Endothelial cell of umbilical vein (primary cell): ENCODE measurements around the gene SSH3. TPM values are rescaled to one million over a fixed set of nuclear protein-coding genes. Genes with fewer than 3 reads are reported as not detected.

Source experiments
- BruUV-seq: library from RNA; stranded (reverse); fragments of 400-500 nt; replicated peaks from 2 replicates; lab custom pipeline; 2021; lab: Mats Ljungman, UMichigan
- CTCF ChIA-PET: fragments of 300-600, 350-600 bp; sonication (Branson Sonifier 250); formaldehyde crosslinking; loops from one replicate; lab custom pipeline; 2021; ENCODE audit warnings: antibody characterized with exemption, inconsistent platforms; lab: Charles Lee
- POLR2A ChIA-PET: fragments of 300-600, 350-600 bp; sonication (Branson Sonifier 250); formaldehyde crosslinking; loops from one replicate; lab custom pipeline; 2021; ENCODE audit warnings: antibody characterized with exemption, inconsistent platforms; lab: Charles Lee
- DNase-seq: peaks from one replicate; pipeline ENCODE4 v3.0.0-alpha.2; 2011; ENCODE audit warnings: low read depth, low spot score
- FAIRE-seq: peaks from 2 replicates; lab custom pipeline; 2011; peaks lifted over from hg19 to GRCh38; lab: Jason Lieb, UNC
- H2AFZ ChIP-seq: 2 replicates; pipeline ENCODE4 v1.6.0; 2012; ENCODE audit warnings: low read depth, low read length, control low read depth, inconsistent platforms
- H3K27ac ChIP-seq: 2 replicates; pipeline ENCODE4 v1.5.1; 2011; ENCODE audit warnings: low read depth, mild to moderate bottlenecking, control low read depth, low read length, moderate library complexity; ENCODE audit not compliant: insufficient read depth
- H3K27me3 ChIP-seq, 2 experiments: 2 replicates each; pipeline versions ENCODE4 v1.6.0 to v1.6.1; 2011; ENCODE audit warnings: low read length in 2 of 2, mixed read lengths in 1 of 2; ENCODE audit not compliant: control insufficient read depth in 2 of 2, insufficient read depth in 2 of 2
- H3K36me3 ChIP-seq, 2 experiments: 2 replicates in 1 of 2; 3 replicates in 1 of 2; pipeline ENCODE4 v1.5.1; 2011; ENCODE audit warnings: low read length in 2 of 2, mild to moderate bottlenecking in 1 of 2, moderate library complexity in 1 of 2; ENCODE audit not compliant: control insufficient read depth in 2 of 2, insufficient read depth in 2 of 2; ENCODE audit errors: extremely low read depth in 1 of 2
- H3K4me1 ChIP-seq: 3 replicates; pipeline ENCODE4 v1.5.1; 2011; ENCODE audit warnings: mild to moderate bottlenecking, low read length; ENCODE audit not compliant: control insufficient read depth, insufficient read depth; ENCODE audit errors: extremely low read depth
- H3K4me2 ChIP-seq: 2 replicates; pipeline ENCODE4 v1.6.1; 2011; ENCODE audit warnings: low read length, control low read depth, mixed read lengths; ENCODE audit not compliant: insufficient read depth
- H3K4me3 ChIP-seq, 3 experiments: fragments of 200-600 bp in 1 of 3; sonication (generic), shearing (Covaris generic) in 1 of 3; replicated peaks in 1 of 3; 2 replicates each; pipeline ENCODE4 v1.5.1; 2011 to 2016; ENCODE audit warnings: control low read depth in 3 of 3, low read length in 3 of 3, mild to moderate bottlenecking in 2 of 3, inconsistent platforms in 1 of 3, low read depth in 1 of 3, moderate library complexity in 1 of 3; ENCODE audit not compliant: insufficient read depth in 1 of 3
- H3K79me2 ChIP-seq: 2 replicates; pipeline ENCODE4 v1.6.0; 2012; ENCODE audit warnings: low read length, inconsistent platforms; ENCODE audit not compliant: control insufficient read depth, insufficient read depth
- H3K9ac ChIP-seq: replicated peaks from 2 replicates; pipeline ENCODE3; 2011; ENCODE audit warnings: low read length, control low read depth; ENCODE audit not compliant: insufficient read depth; ENCODE audit errors: extremely low read depth
- H3K9me1 ChIP-seq: replicated peaks from 3 replicates; pipeline ENCODE4 v1.6.0; 2011; ENCODE audit warnings: mild to moderate bottlenecking, low read length; ENCODE audit not compliant: control insufficient read depth, insufficient read depth; ENCODE audit errors: extremely low read depth
- H3K9me3 ChIP-seq: replicated peaks from 2 replicates; pipeline ENCODE4 v1.5.1; 2012; ENCODE audit warnings: low read length, inconsistent platforms; ENCODE audit not compliant: control insufficient read depth, insufficient read depth
- H4K20me1 ChIP-seq: replicated peaks from 2 replicates; pipeline ENCODE3; 2011; ENCODE audit warnings: mild to moderate bottlenecking, low read length; ENCODE audit not compliant: control insufficient read depth, insufficient read depth; ENCODE audit errors: extremely low read depth
- EZH2 ChIP-seq: IDR thresholded peaks from 2 replicates; pipeline ENCODE4 v1.6.1; 2012; ENCODE audit warnings: borderline replicate concordance, low read depth, mild to moderate bottlenecking, moderate library complexity, low read length, inconsistent platforms; ENCODE audit not compliant: severe bottlenecking
- FOS ChIP-seq: IDR thresholded peaks from 2 replicates; pipeline ENCODE4 v1.6.1; 2011; ENCODE audit warnings: mild to moderate bottlenecking, low read length, moderate library complexity, borderline replicate concordance; ENCODE audit not compliant: insufficient read depth
- GATA2 ChIP-seq: IDR thresholded peaks from 2 replicates; pipeline ENCODE4 v1.7.0; 2011; ENCODE audit warnings: low read depth, mild to moderate bottlenecking, moderate library complexity, mixed read lengths, low read length; ENCODE audit not compliant: insufficient read length, insufficient read depth
- JUN ChIP-seq: IDR thresholded peaks from 2 replicates; pipeline ENCODE4 v1.6.1; 2011; ENCODE audit warnings: borderline replicate concordance, low read depth; ENCODE audit not compliant: insufficient read length, insufficient read depth
- MYC ChIP-seq: IDR thresholded peaks from one replicate; pipeline ENCODE4 v1.6.1; 2011; ENCODE audit warnings: mild to moderate bottlenecking, low read depth, low read length
- POLR2A ChIP-seq: IDR thresholded peaks from 2 replicates; pipeline ENCODE4 v1.6.1; 2012; ENCODE audit warnings: low read depth, mild to moderate bottlenecking, control low read depth, low read length
- POLR2AphosphoS5 ChIP-seq: IDR thresholded peaks from 2 replicates; pipeline ENCODE4 v1.6.1; 2012; ENCODE audit warnings: low read depth, mild to moderate bottlenecking, control low read depth, low read length, moderate library complexity; ENCODE audit not compliant: insufficient read depth
- dilution Hi-C: fragments of 300-500 bp; cut with MboI; formaldehyde crosslinking; loops from one replicate; pipeline ENCODE4 v1.15.0; 2019; ENCODE audit warnings: low sequenced_read_pairs; ENCODE audit not compliant: extremely low pct_ligation_motif_present
- intact Hi-C: fragments of 100-400 bp; cut with micrococcal nuclease; formaldehyde crosslinking; loops from one replicate; pipeline ENCODE4 v1.10.0; 2022
- polyA plus RNA-seq, 4 experiments: library from polyadenylated mRNA; depleted of rRNA in 3 of 4; stranded (reverse) in 3 of 4; unstranded in 1 of 4; fragments of >200 nt; gene quantifications; 2 replicates each; pipeline versions ENCODE4 v1.2.1 to v1.2.3, GENCODE V29; 2011 to 2012; ENCODE audit warnings: missing spikeins in 1 of 4
- total RNA-seq: library from RNA; stranded (reverse); gene quantifications from 2 replicates; pipeline ENCODE4 v1.2.3, GENCODE V29; 2021
- TF ChIP-seq, protein P1 (sequence below), 2 donors: IDR thresholded peaks; 1 replicate in 1 of 2; 2 replicates in 1 of 2; pipeline ENCODE4 v1.5.1; 2011; ENCODE audit warnings: low read length in 2 of 2, mild to moderate bottlenecking in 2 of 2, moderate library complexity in 2 of 2, control low read depth in 1 of 2, inconsistent platforms in 1 of 2, low read depth in 1 of 2; ENCODE audit not compliant: insufficient read depth in 1 of 2; ENCODE audit errors: extremely low read depth in 1 of 2
- TF ChIP-seq, protein P2 (sequence below): IDR thresholded peaks from 2 replicates; pipeline ENCODE4 v1.6.1; 2011; ENCODE audit not compliant: insufficient read depth, insufficient read length

Gene SSH3
- total and polyA plus RNA-seq, 2 donors (not counting 3 experiments of a cell fraction or from before 2014, with no cell fraction given) = 14.3 to 16.5 TPM

DNA sequence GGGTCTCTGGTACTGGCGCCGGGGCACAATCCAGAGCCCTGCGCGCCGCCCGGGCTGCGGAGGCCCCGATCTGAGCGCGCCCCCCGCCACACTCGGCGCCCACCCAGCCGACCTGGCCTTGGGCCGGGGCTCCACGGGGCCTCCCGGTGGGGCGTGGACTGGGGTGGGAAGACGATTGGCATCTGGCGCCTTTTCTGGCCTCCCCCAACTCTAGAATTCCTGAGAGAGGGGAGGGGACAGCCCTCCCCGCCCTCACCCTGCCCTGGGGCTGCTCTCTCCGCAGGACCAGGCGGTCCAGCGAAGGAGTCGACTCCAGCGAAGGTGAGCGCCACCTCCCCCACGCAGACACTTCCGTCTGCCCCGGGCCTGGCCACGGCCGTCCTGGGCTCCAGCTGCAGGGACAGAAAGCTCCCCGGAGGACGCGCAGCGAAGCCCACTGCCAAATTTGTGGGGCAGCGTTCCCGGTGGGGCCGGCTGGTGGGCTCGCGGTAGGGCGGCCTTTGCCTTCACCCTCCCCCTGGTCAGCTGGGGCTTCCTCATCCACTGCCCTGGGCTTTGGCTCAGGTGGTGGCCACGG lies 593 bp downstream of the SSH3 start:
- no peaks in the 10 kb centered on the region for H4K20me1 ChIP-seq
- no peak for FAIRE-seq
- peak overlapping the region; percentile 68 for H3K9ac ChIP-seq
- intact Hi-C loops = loop anchor here (2.0 kb wide), 1 partner anchor 15 kb away; the partner anchor contains the start of gene ANKRD13D
- no peaks in the 10 kb centered on the region for H3K27me3 ChIP-seq
- no peaks in the 10 kb centered on the region for H3K9me3 ChIP-seq
- H3K4me1 ChIP-seq = peaks cover 3% of the 10 kb centered on the region
- peaks cover 0 to 25% of the 10 kb centered on the region in 2 experiments for H3K36me3 ChIP-seq
- no peak for DNase-seq
- no peaks in the 10 kb centered on the region for H3K79me2 ChIP-seq
- peak overlapping the region; percentile 39 for H2AFZ ChIP-seq
- BruUV-seq = TSS peak; percentile 5
- dilution Hi-C loops = no loop called here
- TF ChIP-seq GATA2 (no peak), EZH2 (no peak), POLR2A (no peak), POLR2AphosphoS5 (no peak), MYC (no peak), FOS (no peak), JUN (no peak)
- TF ChIP-seq, protein P1, sequence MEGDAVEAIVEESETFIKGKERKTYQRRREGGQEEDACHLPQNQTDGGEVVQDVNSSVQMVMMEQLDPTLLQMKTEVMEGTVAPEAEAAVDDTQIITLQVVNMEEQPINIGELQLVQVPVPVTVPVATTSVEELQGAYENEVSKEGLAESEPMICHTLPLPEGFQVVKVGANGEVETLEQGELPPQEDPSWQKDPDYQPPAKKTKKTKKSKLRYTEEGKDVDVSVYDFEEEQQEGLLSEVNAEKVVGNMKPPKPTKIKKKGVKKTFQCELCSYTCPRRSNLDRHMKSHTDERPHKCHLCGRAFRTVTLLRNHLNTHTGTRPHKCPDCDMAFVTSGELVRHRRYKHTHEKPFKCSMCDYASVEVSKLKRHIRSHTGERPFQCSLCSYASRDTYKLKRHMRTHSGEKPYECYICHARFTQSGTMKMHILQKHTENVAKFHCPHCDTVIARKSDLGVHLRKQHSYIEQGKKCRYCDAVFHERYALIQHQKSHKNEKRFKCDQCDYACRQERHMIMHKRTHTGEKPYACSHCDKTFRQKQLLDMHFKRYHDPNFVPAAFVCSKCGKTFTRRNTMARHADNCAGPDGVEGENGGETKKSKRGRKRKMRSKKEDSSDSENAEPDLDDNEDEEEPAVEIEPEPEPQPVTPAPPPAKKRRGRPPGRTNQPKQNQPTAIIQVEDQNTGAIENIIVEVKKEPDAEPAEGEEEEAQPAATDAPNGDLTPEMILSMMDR (IDR thresholded peaks at IDR 0.05; ENCODE audit: extremely low read depth in 1 of 2, insufficient read depth in 1 of 2, low read depth in 1 of 2, low read length in 2 of 2) = no peak
- TF ChIP-seq, protein P2, sequence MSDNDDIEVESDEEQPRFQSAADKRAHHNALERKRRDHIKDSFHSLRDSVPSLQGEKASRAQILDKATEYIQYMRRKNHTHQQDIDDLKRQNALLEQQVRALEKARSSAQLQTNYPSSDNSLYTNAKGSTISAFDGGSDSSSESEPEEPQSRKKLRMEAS = no peak
- peak overlapping the region; percentile 62 to 89 (median 74) for H3K4me3 ChIP-seq
- no peak overlapping the region for H3K27ac ChIP-seq
- ChIA-PET POLR2A (no interaction called here), CTCF (interaction anchor here (0.6 to 3.1 kb wide), 8 partner anchors 13 to 79 kb away, joined by 3 to 18 read pairs (median 4); partner anchors contain the start of gene ANKRD13D)
- H3K9me1 ChIP-seq = no peaks in the 10 kb centered on the region
- peak overlapping the region; percentile 58 for H3K4me2 ChIP-seq
